Epithelial cell of proximal tubule (primary cell): Measurements from ENCODE around the gene HELZ. TPM values are rescaled to one million over a fixed set of nuclear protein-coding genes. Genes with fewer than 3 reads are reported as not detected.

ENCODE experiments used
- DNase-seq: peaks from one replicate; pipeline ENCODE4 v3.0.0-alpha.2; 2011; ENCODE audit warnings: low read depth
- H3K4me3 ChIP-seq: 2 replicates; pipeline ENCODE4 v1.5.1; 2011; ENCODE audit warnings: low read depth, mild to moderate bottlenecking, low read length
- CTCF ChIP-seq: conservative IDR thresholded peaks from 2 replicates; pipeline ENCODE4 v1.5.1; 2012; ENCODE audit warnings: low read depth, mild to moderate bottlenecking, low read length
- total RNA-seq: library from RNA; depleted of rRNA; stranded (reverse); fragments of >200 nt; gene quantifications from 2 replicates; pipeline ENCODE4 v1.2.3, GENCODE V29; 2015

Gene HELZ
- total RNA-seq, 1 donor from 2014 or later = 31.1 TPM

- no peak overlapping the region for H3K4me3 ChIP-seq
- no peak for TF ChIP-seq CTCF
- DNase-seq = no peak
Observed at GRCh38 chr17:67177732-67178131, 67.3 kb downstream of the HELZ start.

DNA sequence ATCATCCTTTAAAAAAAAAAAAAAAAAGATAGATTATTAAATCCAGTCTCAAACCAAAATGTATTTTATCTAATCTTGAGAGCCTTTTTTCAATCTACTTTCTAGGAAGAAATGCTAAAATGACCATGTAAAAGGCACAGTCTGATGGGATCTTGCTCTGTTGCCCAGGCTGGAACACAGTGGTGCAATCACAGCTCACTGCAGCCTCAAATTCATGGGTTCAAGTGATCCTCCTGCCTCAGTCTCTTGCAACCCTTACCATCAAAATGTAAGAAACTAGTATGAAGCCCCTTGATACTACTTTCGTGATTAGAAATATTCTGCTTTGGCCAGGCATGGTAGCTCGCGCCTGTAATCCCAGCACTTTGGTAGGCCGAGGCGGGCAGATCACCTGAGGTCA, 70.8 kb downstream of the HELZ start:
- no peak for TF ChIP-seq CTCF
- no peak for DNase-seq
- H3K4me3 ChIP-seq = no peak overlapping the region

GRCh38 chr17:67171560-67171959, 73.4 kb downstream of the HELZ start:
- no peak for DNase-seq
- no peak for TF ChIP-seq CTCF

DNA sequence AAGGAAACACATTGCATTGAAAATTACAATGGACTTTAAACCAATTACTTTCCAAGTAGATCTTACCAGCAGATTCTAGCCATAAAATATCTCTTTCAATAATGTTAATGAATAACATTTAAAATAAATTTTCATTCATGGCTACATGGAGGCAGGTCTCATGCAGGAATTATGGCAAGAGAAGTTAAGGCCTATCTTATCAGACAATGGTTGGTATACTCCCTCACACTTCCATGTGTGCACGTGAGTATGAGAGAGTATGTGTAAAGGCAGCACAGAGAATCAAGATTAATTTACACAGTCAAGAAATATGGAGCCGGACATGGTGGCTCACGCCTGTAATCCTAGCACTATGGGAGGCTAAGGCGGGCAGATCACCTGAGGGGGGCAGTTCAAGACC, 76.5 kb downstream of the HELZ start:
- DNase-seq = no peak
- no peak for TF ChIP-seq CTCF
- no peak overlapping the region for H3K4me3 ChIP-seq

More at GRCh38 chr17:67171560-67171959, 73.4 kb downstream of the HELZ start:
- no peak overlapping the region for H3K4me3 ChIP-seq

- DNase-seq = no peak
- TF ChIP-seq CTCF = no peak
- H3K4me3 ChIP-seq = no peak overlapping the region
Observed at GRCh38 chr17:67165201-67165600, 79.8 kb downstream of the HELZ start.

- H3K4me3 ChIP-seq = no peak overlapping the region
- no peak for DNase-seq
- TF ChIP-seq CTCF = no peak
Observed at GRCh38 chr17:67164302-67164701, 80.7 kb downstream of the HELZ start.

- DNase-seq = no peak
- no peak for TF ChIP-seq CTCF
- H3K4me3 ChIP-seq = no peak overlapping the region
Observed at GRCh38 chr17:67162771-67163170, 82.2 kb downstream of the HELZ start.
